A549 (cell line): ENCODE measurements around the gene ST6GALNAC2. TPM values are rescaled to one million over a fixed set of nuclear protein-coding genes. Genes with fewer than 3 reads are reported as not detected.
"Not testable (repeated sequence)": the region's sequence is repeated elsewhere in the genome, so short reads cannot be mapped to it uniquely, and the experiment has no call there.

Experiments
- ATAC-seq, 2 experiments: fragments of 200-7000 bp in 1 of 2; fragments of >200 bp in 1 of 2; cut with Nextera tagmentation in 1 of 2; cut with Tn5 transposase in 1 of 2; 3 replicates each; pipeline versions ENCODE4 v1.8.0 to v1.9.1; 2018 to 2020; ENCODE audit warnings: mild to moderate bottlenecking in 1 of 2, moderate library complexity in 1 of 2
- CTCF ChIA-PET: fragments of 300-600 bp; sonication (Branson Sonifier 250); formaldehyde crosslinking; extraction: SDS; loops from one replicate; lab custom pipeline; 2021; ENCODE audit warnings: antibody characterized with exemption, inconsistent platforms; lab: Yijun Ruan, JAX
- POLR2A ChIA-PET: fragments of 350-600 bp; formaldehyde crosslinking; extraction: SDS; loops from one replicate; lab custom pipeline; 2021; ENCODE audit warnings: antibody characterized with exemption, inconsistent platforms; lab: Yijun Ruan, JAX
- DNase-seq, 2 experiments: peaks; one replicate each; pipeline versions ENCODE4 v3.0.0 to v3.0.0-alpha.2; 2011 to 2016; ENCODE audit warnings: low read depth in 1 of 2, low spot score in 1 of 2
- FAIRE-seq: peaks from 2 replicates; lab custom pipeline; 2011; peaks lifted over from hg19 to GRCh38; lab: Jason Lieb, UNC
- H3K27ac ChIP-seq, 2 experiments: fragments of >200 bp; sonication (Bioruptor Twin); formaldehyde crosslinking; 3 replicates each; pipeline ENCODE4 v1.5.1; 2016 to 2017
- H3K4me1 ChIP-seq: fragments of >200 bp; sonication (Bioruptor Twin); formaldehyde crosslinking; 3 replicates; pipeline ENCODE4 v1.6.1; 2016
- H3K4me2 ChIP-seq: fragments of >200 bp; sonication (Bioruptor Twin); formaldehyde crosslinking; 3 replicates; pipeline ENCODE4 v1.6.1; 2016
- H3K4me3 ChIP-seq: fragments of >200 bp; sonication (Bioruptor Twin); formaldehyde crosslinking; 3 replicates; pipeline ENCODE4 v1.5.1; 2016
- H3K9me3 ChIP-seq: fragments of >200 bp; sonication (Bioruptor Twin); formaldehyde crosslinking; 3 replicates; pipeline ENCODE4 v1.6.1; 2016
- CBX2 ChIP-seq: fragments of 200-600 bp; sonication (generic); IDR thresholded peaks from 2 replicates; pipeline ENCODE4 v1.6.1; 2016; ENCODE audit warnings: low read depth, mild to moderate bottlenecking, borderline replicate concordance
- CEBPB ChIP-seq, 2 experiments: fragments of >200 bp in 1 of 2; sonication (Bioruptor Twin) in 1 of 2; formaldehyde crosslinking in 1 of 2; IDR thresholded peaks; 2 replicates each; pipeline ENCODE4 v1.6.1; 2012 to 2016
- CHD2 ChIP-seq: fragments of 150-350 bp; IDR thresholded peaks from 2 replicates; pipeline ENCODE4 v1.6.1; 2014; ENCODE audit warnings: low read length; ENCODE audit not compliant: partially characterized antibody
- CHD4 ChIP-seq: fragments of 200-600 bp; sonication (generic); IDR thresholded peaks from 2 replicates; pipeline ENCODE4 v1.6.1; 2016; ENCODE audit warnings: antibody characterized with exemption, mild to moderate bottlenecking, borderline replicate concordance
- CTCF ChIP-seq: fragments of >200 bp; sonication (Bioruptor Twin); formaldehyde crosslinking; IDR thresholded peaks from 3 replicates; pipeline ENCODE4 v1.5.1; 2016
- E2F6 ChIP-seq: IDR thresholded peaks from 2 replicates; pipeline ENCODE4 v1.6.1; 2012; ENCODE audit warnings: low read depth, borderline replicate concordance
- EHMT2 ChIP-seq: fragments of 200-600 bp; sonication (generic); IDR thresholded peaks from 2 replicates; pipeline ENCODE4 v1.6.1; 2016; ENCODE audit warnings: antibody characterized with exemption, low read depth, mild to moderate bottlenecking, moderate library complexity
- EP300 ChIP-seq, 2 experiments: fragments of >200 bp; sonication (Bioruptor Twin); formaldehyde crosslinking; IDR thresholded peaks; 2 replicates in 1 of 2; 3 replicates in 1 of 2; pipeline ENCODE4 v1.6.1; 2016 to 2017
- FOSL2 ChIP-seq, 2 experiments: fragments of 450-650 bp in 1 of 2; fragments of >200 bp in 1 of 2; sonication (Bioruptor Twin) in 1 of 2; formaldehyde crosslinking; IDR thresholded peaks; 2 replicates each; pipeline versions ENCODE4 v1.5.0 to v1.6.1; 2016 to 2020; ENCODE audit warnings: mild to moderate bottlenecking in 1 of 2, moderate library complexity in 1 of 2
- HDAC2 ChIP-seq: fragments of 200-600 bp; sonication (generic); IDR thresholded peaks from 2 replicates; pipeline ENCODE4 v1.6.1; 2016
- HOXB5 ChIP-seq: fragments of 250-450 bp; sonication (Bioruptor Pico); IDR thresholded peaks from 2 replicates; pipeline ENCODE4 v1.5.0; 2020; ENCODE audit warnings: mild to moderate bottlenecking, moderate library complexity
- KDM5A ChIP-seq: fragments of 200-600 bp; sonication (generic); IDR thresholded peaks from 2 replicates; pipeline ENCODE4 v1.6.1; 2016; ENCODE audit warnings: antibody characterized with exemption, mild to moderate bottlenecking
- NFE2L2 ChIP-seq: fragments of 150-350 bp; conservative IDR thresholded peaks from 2 replicates; pipeline ENCODE4 v1.6.1; 2014; ENCODE audit warnings: low read length
- PHF8 ChIP-seq: fragments of 200-600 bp; sonication (generic); IDR thresholded peaks from 2 replicates; pipeline ENCODE4 v1.6.1; 2016; ENCODE audit warnings: low read depth, mild to moderate bottlenecking, antibody characterized with exemption, moderate library complexity, borderline replicate concordance
- SREBF2 ChIP-seq: fragments of 450-650 bp; IDR thresholded peaks from 2 replicates; pipeline ENCODE4 v1.6.1; 2014; ENCODE audit warnings: mild to moderate bottlenecking, moderate library complexity
- USF2 ChIP-seq: fragments of 450-650 bp; IDR thresholded peaks from 2 replicates; pipeline ENCODE4 v1.6.1; 2014; ENCODE audit warnings: antibody characterized with exemption
- ZC3H11A ChIP-seq: fragments of 450-650 bp; IDR thresholded peaks from 2 replicates; pipeline ENCODE4 v1.6.1; 2014; ENCODE audit warnings: antibody characterized with exemption, mild to moderate bottlenecking
- WGBS: methylation state at CpG from one replicate; pipeline ENCODE4 v1.1.6; 2017; ENCODE audit errors: missing lambda C conversion rate; 5-methylcytosine and 5-hydroxymethylcytosine counted together
- polyA plus RNA-seq, 4 experiments: library from polyadenylated mRNA; depleted of rRNA in 3 of 4; stranded (reverse); fragments of >200 nt; fragmentation: RNase III in 1 of 4; extraction: RNeasy Plus Mini Kit Qiagen cat#74134 plus additional on column Dnase treatment in 1 of 4; gene quantifications; 2 replicates in 3 of 4; 3 replicates in 1 of 4; pipeline ENCODE4 v1.2.3, GENCODE V29; 2011 to 2017

ST6GALNAC2 gene
- polyA plus RNA-seq, 2 of the 4 experiments (the other 2 are of a cell fraction), result 0.41 to 0.74 TPM

GRCh38 chr17:76527430-76528111 is 58.1 kb downstream of the ST6GALNAC2 start:
- H3K4me2 ChIP-seq, result no peak overlapping the region
- H3K4me3 ChIP-seq, result no peak overlapping the region
- POLR2A ChIA-PET, result interaction anchor here (0.7 kb wide), 2 partner anchors 30 to 859 kb away, joined by 3 to 11 read pairs; no protein-coding TSS in a partner anchor
- TF ChIP-seq CHD2 (no peak), ZC3H11A (no peak), USF2 (no peak), CTCF (no peak), KDM5A (no peak), HDAC2 (no peak), CHD4 (no peak), FOSL2 (IDR thresholded peaks at IDR 0.05) (no peak), FOSL2 (CRISPR knock-in tag; IDR thresholded peaks at IDR 0.05) (no peak), EP300 (IDR thresholded peaks at IDR 0.05) (no peak), NFE2L2 (no peak), CEBPB (IDR thresholded peaks at IDR 0.05) (no peak), SREBF2 (no peak), E2F6 (no peak), HOXB5 (CRISPR knock-in tag) (no peak), CBX2 (no peak), EHMT2 (no peak), PHF8 (no peak)
- TF ChIP-seq, all 56 proteins: peak for 0
- no peak for DNase-seq
- Histone ChIP-seq H3K27ac (peak overlapping the region in 1 of 2 experiments; percentile 45; a peak in 3 of 6 replicates), H3K4me1 (peaks cover 33% of the 10 kb centered on the region), H3K9me3 (no peaks in the 10 kb centered on the region)
- 63% methylated on average over 26 of the region's 26 CpGs for WGBS
- no peak for FAIRE-seq
- CTCF ChIA-PET, result interaction anchor here (0.8 to 7.7 kb wide), 19 partner anchors 11 to 189 kb away, joined by 3 to 75 read pairs (median 5); partner anchors contain the start of genes CYGB and PRCD
- ATAC-seq, result peak; percentile 4 to 14; a peak in 2 of 6 replicates

- 53% methylated on average over 5 of the region's 9 CpGs for WGBS
- H3K4me1 ChIP-seq, result peaks cover 33% of the 10 kb centered on the region
- FAIRE-seq, H3K27ac ChIP-seq, H3K4me3 ChIP-seq, H3K4me2 ChIP-seq, DNase-seq, ATAC-seq, POLR2A ChIA-PET, H3K9me3 ChIP-seq: not testable (repeated sequence)
- CTCF ChIA-PET, result interaction anchor here (1.0 to 7.7 kb wide), 12 partner anchors 12 to 189 kb away, joined by 3 to 75 read pairs (median 6); partner anchors contain the start of genes CYGB and PRCD
These were observed 58.6 kb downstream of the ST6GALNAC2 start for GRCh38 chr17:76527016-76527415.

- H3K4me2 ChIP-seq, DNase-seq, POLR2A ChIA-PET, H3K4me3 ChIP-seq, FAIRE-seq, H3K9me3 ChIP-seq, ATAC-seq: not testable (repeated sequence)
- Histone ChIP-seq H3K27ac (peak overlapping the region in 1 of 2 experiments; percentile 69; a peak in 1 of 6 replicates), H3K4me1 (peaks cover 33% of the 10 kb centered on the region)
- CTCF ChIA-PET, result interaction anchor here (1.0 to 64.5 kb wide), 9 partner anchors 13 to 193 kb away, joined by 3 to 1994 read pairs (median 185); partner anchors contain the start of genes AANAT, CYGB, JMJD6 and METTL23
- WGBS, result 88% methylated on average over 8 of the region's 8 CpGs
These were observed 60.2 kb downstream of the ST6GALNAC2 start for GRCh38 chr17:76525513-76525833.
